ENCODE measurements around the gene NFASC. TPM values are rescaled to one million over a fixed set of nuclear protein-coding genes. Genes with fewer than 3 reads are reported as not detected.

The NFASC gene
- total RNA-seq (2014; rRNA removed; shearing (Covaris generic)): 7.6 and 11.7 TPM in 2 replicates
- polyA plus RNA-seq (2016; fragmentation: Nextera tagmentation; extraction: Ambion mirVana): 3.0 and 3.9 TPM in 2 replicates
- long read RNA-seq, partial matches to known transcripts: 0 of 3 reads
- long read RNA-seq, other reads (novel, unspliced or antisense): 1 of 3 reads

- Mint-ChIP-seq H3K27ac (no peak within 1 kb of the TSS), H3K4me3 (no peak within 1 kb of the TSS), H3K36me3 (ENCODE audit: low read depth) (no peaks in the 10 kb centered on the region), H3K4me1 (peaks cover 20% of the 10 kb centered on the region), H3K9me3 (no peaks in the 10 kb centered on the region), H3K27me3 (ENCODE audit: insufficient read depth, low read depth, poor library complexity) (peaks cover 7% of the 10 kb centered on the region)
- Histone ChIP-seq H3K27me3 (ENCODE audit: insufficient read depth) (no peaks in the 10 kb centered on the region), H3F3A (replicated peaks; ENCODE audit: low read depth) (no peaks in the 10 kb centered on the region), H3K27ac (ENCODE audit: low read depth) (no peak within 1 kb of the TSS), H3K4me2 (no peak within 1 kb of the TSS), H3K4me1 (ENCODE audit: insufficient read depth) (peaks cover 9% of the 10 kb centered on the region; the same call in 1 of the 2 replicates), H3K4me3 (no peak within 1 kb of the TSS), H2AFZ (no peak within 1 kb of the TSS), H3K9me2 (ENCODE audit: insufficient read depth) (no peaks in the 10 kb centered on the region; the same call in 1 of the 2 replicates), H3K36me3 (ENCODE audit: insufficient read depth) (no peaks in the 10 kb centered on the region), H4K20me1 (replicated peaks; ENCODE audit: insufficient read depth) (peaks cover 3% of the 10 kb centered on the region; the same call in 1 of the 2 replicates), H3K79me2 (replicated peaks; ENCODE audit: insufficient read depth) (no peaks in the 10 kb centered on the region)
- TF ChIP-seq EZH2 (IDR thresholded peaks at IDR 0.05; ENCODE audit: low read depth, unreplicated experiment) (no peak), ZNF331 (CRISPR knock-in tag; IDR thresholded peaks at IDR 0.05; ENCODE audit: low read depth) (no peak), NANOG (IDR thresholded peaks at IDR 0.05; ENCODE audit: borderline replicate concordance) (no peak), ETS1 (IDR thresholded peaks at IDR 0.05) (no peak), ZNF114 (CRISPR knock-in tag; IDR thresholded peaks at IDR 0.05) (no peak)
- ATAC-seq (no peak), DNase-seq (ENCODE audit: low spot score) (no peak)
Measured at GRCh38 chr1:204870160-204870912, at the start of gene NFASC. Gene NFASC (plus strand): TSS chr1:204870862. CDS start chr1:204944316, 73,454 bp downstream.

GRCh38 chr1:204821476-204821875 lies 49.2 kb upstream of the NFASC start:
- H3K36me3 ChIP-seq (ENCODE audit: insufficient read depth): no peaks in the 10 kb centered on the region
- no peaks in the 10 kb centered on the region for H4K20me1 ChIP-seq (replicated peaks; ENCODE audit: insufficient read depth)
- Mint-ChIP-seq H3K4me3 (no peak overlapping the region), H3K36me3 (ENCODE audit: low read depth) (no peaks in the 10 kb centered on the region), H3K27ac (no peak overlapping the region), H3K27me3 (ENCODE audit: insufficient read depth, low read depth, poor library complexity) (peaks cover 3% of the 10 kb centered on the region), H3K4me1 (no peaks in the 10 kb centered on the region), H3K9me3 (no peaks in the 10 kb centered on the region)
- no peak overlapping the region for H3K4me2 ChIP-seq
- H3K27ac ChIP-seq (ENCODE audit: low read depth): no peak overlapping the region
- no peaks in the 10 kb centered on the region for H3K9me2 ChIP-seq (ENCODE audit: insufficient read depth)
- no peak for TF ChIP-seq ZNF331 (CRISPR knock-in tag; IDR thresholded peaks at IDR 0.05; ENCODE audit: low read depth)
- TF ChIP-seq ETS1 (IDR thresholded peaks at IDR 0.05): no peak
- no peak for TF ChIP-seq STAT1 (IDR thresholded peaks at IDR 0.05; ENCODE audit: unreplicated experiment)
- no peak for TF ChIP-seq REST (IDR thresholded peaks at IDR 0.05; ENCODE audit: unreplicated experiment)
- H2AFZ ChIP-seq: no peak overlapping the region
- no peaks in the 10 kb centered on the region for H3F3A ChIP-seq (replicated peaks; ENCODE audit: low read depth)
- no peaks in the 10 kb centered on the region for H3K27me3 ChIP-seq (ENCODE audit: insufficient read depth)
- no peak for ATAC-seq
- no peak overlapping the region for H3K4me3 ChIP-seq
- DNase-seq (ENCODE audit: low spot score): no peak
- no peaks in the 10 kb centered on the region for H3K4me1 ChIP-seq (ENCODE audit: insufficient read depth)
- H3K79me2 ChIP-seq (replicated peaks; ENCODE audit: insufficient read depth): no peaks in the 10 kb centered on the region
